ENCODE measurements around the gene SEPTIN6. TPM values are rescaled to one million over a fixed set of nuclear protein-coding genes. Genes with fewer than 3 reads are reported as not detected.
"Not testable (repeated sequence)": the region's sequence is repeated elsewhere in the genome, so short reads cannot be mapped to it uniquely, and the experiment has no call there.

SEPTIN6 gene
- total RNA-seq, 1 experiment from 2014 or later: 18.6 TPM

DNA sequence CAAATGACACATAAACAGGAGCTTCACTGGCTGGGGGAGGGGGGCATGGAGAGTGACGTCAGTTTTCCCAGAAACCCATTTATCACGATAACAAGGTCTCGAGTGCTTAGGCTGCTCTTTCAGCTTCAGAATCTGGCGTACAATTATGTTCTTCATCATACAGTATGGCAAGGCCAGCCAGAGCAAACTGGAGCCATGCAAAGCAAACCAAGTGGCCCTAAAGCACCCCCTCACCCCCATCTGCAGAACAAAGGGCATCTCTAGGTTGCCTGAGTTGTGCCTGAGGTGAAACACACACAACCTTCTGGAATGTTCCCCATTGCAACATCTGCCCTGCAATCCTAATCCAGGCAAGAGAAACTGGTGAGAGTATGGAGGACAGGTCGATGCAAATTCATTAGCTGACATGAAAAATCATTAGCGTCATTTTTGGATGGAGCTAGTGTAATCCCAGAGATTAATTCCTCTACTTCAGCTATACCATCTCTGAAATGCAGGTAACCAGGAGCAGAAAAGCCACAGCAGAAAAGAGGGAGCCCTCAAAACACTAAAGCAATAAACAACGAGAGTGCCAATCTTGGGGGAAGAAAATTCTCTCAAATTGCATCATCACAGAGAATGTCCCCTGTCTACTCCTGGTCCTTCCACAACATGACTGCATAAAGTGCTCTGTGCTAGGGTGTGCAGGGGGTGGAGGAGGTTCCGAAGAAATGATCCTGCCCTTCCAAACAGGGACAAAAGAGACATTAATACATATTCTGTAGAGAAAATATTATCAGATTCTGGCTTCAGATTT is 1.8 kb downstream of the SEPTIN6 start:
- no peak for DNase-seq (ENCODE audit: low read depth)

DNA sequence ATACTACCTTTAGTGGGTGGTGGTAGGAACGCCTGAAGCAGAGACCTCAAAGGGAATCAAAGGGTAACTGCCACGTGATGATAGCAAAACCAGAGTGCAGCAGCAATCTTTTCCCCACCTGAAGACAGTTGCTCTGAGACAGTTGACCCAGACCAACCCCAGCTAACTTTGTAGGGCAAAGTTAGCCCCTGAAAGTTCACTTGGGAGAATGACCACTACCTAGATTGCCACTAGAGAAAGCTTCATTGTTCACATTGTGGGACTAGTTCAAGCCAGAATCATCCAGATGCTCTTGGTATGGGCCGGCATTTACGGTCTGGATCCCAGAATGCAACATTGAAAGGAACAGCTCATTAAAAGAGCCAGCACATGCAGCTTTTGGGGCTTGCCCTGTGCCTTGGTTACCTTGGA is 4.1 kb downstream of the SEPTIN6 start:
- no peak for DNase-seq (ENCODE audit: low read depth)

DNA sequence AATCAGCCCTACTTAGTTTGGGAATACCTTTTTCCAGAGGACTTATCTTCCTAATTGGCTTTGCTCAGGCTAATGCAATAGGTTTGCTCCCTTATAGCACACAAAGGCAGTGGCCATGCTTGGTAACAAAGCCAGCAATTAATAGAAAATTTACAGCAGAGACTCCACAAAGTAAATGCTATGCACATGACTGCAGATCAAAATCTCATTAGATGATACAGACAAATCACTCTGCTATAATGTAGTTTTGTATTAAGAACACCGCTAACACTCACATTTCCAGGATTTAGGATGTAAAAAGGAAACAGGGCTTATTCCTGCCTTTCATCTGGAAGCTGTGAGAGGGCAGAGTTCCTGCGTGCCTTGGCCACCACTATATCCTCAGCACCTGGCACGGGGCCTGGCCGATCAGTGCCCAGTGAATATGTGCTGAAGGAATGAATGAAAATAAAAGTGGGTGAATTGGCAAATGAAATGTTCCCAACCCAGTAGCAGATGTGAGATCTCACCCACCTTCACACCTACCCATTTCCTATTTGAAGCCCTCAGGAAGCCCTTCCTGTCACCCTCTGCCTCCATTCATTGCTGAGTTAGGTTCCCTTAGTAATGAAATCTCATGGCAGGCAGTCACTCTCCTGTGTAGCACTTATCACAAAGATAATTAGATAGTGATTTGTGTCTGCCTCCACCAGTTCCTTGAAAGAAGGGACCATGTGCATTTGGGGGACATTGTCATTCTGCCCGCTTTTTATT is 5.1 kb downstream of the SEPTIN6 start:
- no peak for DNase-seq (ENCODE audit: low read depth)

DNA sequence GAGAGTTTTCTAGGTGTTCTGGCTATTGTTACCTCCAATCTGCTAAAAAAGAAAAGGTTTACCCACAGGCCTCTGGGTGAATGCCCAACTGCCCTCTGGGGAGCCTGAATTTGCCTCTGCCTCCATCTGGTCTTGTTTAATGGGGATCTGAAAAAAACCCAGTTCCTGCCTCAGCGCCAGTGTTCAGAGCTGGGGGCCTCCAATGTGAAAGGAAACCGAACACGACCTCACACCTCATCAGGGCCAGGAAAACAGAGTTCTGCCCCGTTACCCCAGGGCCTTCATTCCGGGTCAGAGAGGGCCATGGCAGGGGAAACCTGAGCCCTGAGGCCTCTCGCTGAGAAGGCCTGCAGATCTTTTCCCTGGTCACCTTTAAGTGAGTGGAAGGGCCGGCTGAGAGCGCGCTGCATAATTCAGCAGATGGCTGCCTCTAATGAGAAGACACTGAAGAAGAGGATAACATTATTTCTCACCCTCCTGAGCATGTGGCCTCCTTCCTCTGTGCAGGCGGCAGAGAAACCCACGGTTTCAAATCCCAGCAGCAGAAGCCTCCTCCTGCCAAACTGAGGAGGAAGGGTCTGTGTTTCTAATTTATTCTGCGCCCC is 6.8 kb downstream of the SEPTIN6 start:
- DNase-seq (ENCODE audit: low read depth): no peak

DNA sequence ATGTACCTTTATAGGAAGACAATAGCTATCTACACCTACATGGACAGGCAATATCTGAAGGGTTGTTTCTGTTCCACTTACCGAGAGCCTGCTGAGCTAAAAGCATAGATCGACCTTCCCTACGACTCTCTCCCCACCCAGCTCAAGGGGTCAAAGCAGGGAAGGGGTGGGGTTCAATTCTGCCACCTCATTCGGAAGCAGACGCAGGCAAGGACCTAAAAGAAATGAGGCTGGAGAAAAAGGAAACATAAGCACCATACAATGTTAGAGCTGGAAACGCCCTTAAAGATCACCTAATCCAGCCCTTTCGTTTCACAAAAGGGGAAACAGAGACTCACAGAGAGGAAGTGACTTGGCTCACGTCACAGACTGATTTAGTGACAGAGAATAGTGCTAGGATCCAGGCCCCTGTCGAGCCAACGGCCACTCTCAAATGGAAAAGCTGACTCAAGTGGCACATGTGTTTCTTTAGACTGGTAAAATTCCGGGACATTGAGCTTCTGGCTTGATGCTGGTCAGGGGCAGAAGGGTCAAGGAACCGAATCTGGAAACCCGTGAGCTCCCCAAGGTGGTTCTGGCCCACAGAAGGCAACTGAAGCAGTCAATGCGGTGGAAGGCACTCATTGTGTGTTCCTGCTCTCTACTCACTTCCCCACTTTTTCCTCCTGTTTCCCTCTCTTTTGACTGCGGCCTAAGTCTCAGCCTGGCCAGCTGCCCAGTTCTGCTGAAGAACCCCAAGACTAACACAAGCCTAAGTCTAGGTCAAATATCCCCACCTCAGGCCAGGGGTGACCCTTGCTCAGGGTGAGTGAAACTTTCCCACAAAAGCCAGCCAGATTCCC is 7.5 kb downstream of the SEPTIN6 start:
- no peak for DNase-seq (ENCODE audit: low read depth)

DNA sequence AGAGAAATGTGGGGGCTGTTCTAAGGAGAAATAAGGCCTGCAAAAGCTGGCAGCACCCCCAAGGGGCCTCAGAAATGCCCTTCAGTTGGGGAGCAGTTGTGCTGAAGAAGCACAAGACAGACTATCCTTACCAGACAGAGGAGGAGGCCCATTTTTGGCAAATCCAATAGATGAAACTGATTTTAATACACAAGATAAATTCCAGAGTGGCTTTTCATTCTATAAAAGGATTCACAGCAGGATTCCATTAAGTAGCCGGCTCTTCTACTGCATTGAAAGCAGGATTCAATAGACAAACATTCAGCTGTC is 8.1 kb downstream of the SEPTIN6 start:
- no peak for DNase-seq (ENCODE audit: low read depth)

DNA sequence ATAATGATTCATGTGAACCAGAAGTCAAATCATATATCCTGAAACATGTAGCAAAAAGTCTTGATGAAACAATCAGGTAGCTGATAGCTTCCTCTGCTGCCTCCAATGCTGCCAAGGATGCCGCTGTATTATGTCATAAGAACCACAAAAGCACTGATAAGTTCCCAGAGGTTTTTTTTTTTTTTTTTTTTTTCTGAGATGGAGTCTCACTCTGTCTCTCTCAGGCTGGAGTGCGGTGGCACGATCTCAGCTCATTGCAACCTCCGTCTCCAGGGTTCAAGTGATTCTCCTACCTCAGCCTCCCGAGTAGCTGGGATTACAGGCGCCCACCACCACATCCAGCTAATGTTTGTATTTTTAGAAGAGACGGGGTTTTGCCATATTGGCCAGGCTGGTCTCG is 8.7 kb downstream of the SEPTIN6 start:
- DNase-seq (ENCODE audit: low read depth): not testable (repeated sequence)

DNA sequence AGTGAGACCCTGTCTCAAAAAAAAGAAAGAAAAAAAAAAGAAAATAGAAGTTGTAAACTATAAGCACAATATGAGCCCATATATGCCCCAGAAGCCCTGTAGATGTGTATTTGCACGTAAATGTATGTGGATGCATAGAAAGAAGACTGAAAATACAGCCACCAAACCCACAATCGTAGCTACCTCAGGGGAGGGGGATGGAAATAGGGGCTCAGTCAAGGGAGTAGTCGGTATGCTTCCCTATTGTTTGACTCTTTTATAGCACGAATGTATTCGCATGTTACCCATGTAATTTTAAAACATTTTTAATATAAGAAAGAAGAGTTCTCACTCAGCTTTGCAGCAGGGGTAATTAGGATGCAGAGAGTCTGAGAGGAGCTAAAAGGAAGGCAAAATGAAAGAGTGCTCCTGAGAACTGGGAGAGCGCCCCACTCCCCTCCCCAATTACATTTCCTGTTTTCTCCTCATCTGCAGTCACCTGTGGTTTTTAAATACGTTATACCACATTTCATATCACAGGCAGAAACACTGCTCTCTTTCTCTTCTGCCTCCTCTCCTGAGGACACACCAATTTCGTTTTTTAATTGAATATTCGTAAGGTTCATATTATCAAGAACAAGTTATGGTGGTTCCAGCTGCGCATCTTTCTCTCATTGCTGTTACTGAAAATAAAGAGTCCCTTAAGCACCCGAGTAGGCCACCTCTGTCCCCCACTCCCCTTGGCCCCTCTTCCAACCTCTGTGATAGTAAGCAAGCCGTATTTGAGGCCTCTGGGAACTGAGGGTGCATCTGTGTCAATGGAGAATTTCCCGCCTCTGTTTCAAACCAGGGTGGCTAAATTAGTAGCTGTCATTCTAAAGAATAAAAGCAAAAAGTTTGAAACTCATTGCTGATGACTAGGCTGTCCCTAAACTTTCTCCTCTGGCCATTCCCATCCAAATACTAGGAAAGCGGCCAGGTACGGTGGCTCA is 10.7 kb downstream of the SEPTIN6 start:
- DNase-seq (ENCODE audit: low read depth): no peak

DNA sequence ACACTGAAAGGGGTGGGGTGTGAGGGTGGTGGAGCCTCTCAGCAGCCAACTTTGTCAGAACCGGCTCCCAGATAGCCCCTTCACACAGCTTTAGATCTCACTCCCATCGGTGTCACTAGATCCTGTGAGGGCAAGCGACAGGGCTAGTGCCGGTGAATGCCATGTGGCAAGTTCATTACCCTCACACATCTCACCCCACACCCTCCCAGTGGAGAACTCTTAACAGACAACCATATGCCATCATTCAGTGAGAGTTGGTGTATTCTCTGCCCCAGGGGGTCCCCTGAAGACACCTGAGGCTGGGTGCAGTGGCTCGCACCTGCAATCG is 15.3 kb downstream of the SEPTIN6 start:
- DNase-seq (ENCODE audit: low read depth): no peak

DNA sequence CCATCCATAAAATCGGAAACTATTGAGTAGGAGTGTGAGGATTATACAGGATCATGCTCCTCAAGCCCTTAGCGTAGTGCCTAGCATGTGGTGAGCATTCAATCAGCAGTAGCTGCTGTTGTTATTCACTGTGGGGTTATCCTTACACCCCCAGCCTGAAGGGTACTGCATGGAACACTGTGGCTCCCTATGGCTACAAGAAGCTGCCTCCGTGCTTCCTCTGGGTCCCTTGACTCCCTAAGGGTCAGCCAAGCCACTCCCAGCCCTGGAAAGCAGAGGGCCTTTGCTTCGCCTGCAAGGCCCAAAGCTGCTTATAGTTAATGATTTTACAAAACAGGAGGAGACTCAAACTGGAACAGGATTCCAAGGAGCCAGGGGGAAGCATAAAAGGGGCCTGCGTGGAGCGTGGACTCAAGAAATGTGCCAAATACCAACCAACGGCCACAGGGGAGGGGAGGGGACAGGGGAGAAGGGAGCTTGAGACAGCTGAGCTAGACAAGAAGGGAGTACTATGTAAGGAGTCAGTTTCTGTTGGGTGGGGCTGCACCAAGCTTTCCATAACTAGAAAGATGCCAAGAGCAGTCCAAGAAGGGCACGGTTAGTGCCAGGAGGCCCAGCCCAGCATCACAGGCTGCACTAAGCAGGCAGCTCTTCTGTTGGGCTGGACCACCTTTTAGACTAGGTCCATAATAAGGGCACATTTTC is 15.9 kb downstream of the SEPTIN6 start:
- no peak for DNase-seq (ENCODE audit: low read depth)

DNA sequence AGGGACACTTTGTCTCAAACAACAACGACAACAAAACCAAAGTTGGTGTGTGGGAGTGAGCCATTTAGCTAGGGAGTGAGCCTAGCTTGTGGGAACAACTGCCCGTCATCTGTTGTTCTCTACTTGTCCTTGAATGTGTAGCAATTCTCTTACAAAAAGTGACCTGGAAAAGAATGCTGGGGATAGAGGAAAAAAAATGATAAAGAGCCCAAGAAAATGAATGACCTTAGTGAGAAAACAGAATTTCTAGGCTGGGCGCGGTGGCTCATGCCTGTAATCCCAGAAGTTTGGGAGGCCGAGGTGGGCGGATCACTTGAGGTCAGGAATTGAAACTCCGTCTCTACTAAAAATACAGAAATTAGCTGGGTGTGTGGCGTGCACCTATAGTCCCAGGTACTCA is 19.6 kb downstream of the SEPTIN6 start:
- no peak for DNase-seq (ENCODE audit: low read depth)

DNA sequence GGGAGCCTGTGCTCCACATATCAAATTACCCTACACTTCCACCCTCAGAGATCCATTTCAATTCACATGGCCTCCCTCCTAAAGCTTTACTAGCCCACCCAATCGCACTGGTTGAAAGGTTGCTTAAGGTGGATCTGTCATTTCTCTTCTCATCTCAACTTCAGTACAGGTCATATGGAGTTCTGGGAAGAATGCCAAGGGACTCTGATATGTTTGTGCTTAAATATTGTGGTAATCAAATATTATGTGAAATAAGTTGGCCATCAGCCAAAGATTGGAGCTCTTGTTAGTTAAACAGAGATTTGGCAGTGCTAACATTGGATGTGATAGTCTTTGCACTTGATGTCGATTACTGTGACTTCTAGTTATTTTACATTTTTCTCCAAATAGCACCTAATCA is 20.5 kb downstream of the SEPTIN6 start:
- DNase-seq (ENCODE audit: low read depth): no peak

DNA sequence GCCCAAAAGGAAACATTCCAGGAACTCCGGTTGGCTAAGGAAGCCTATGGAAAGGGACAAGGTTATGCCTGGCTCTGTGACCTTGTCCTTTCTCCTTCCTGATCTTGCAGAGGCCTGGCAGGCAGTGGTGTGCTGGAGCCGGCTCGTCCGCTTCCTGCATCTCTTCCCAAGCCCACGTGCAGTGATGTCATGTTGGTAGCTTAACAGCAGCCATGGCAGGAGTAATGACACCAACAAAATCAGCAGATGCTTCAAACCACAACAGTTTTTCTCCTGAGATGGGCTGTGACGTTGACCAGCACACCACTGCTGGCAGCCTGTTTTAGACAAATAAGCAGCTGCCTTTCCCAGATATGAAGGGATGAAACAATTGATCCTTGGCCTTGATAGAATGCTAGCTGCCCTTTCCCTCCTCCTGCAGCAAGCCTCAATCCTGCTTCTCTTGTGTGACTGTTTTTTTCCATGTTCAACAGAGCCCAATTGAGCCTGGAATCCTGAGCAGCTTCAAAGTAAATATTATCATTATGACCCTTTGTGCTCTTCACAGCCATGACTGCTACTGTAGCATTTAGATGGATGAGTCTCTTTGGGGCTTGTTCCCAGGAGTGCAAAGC is 23.4 kb downstream of the SEPTIN6 start:
- peak; percentile 59 for DNase-seq (ENCODE audit: low read depth)

DNA sequence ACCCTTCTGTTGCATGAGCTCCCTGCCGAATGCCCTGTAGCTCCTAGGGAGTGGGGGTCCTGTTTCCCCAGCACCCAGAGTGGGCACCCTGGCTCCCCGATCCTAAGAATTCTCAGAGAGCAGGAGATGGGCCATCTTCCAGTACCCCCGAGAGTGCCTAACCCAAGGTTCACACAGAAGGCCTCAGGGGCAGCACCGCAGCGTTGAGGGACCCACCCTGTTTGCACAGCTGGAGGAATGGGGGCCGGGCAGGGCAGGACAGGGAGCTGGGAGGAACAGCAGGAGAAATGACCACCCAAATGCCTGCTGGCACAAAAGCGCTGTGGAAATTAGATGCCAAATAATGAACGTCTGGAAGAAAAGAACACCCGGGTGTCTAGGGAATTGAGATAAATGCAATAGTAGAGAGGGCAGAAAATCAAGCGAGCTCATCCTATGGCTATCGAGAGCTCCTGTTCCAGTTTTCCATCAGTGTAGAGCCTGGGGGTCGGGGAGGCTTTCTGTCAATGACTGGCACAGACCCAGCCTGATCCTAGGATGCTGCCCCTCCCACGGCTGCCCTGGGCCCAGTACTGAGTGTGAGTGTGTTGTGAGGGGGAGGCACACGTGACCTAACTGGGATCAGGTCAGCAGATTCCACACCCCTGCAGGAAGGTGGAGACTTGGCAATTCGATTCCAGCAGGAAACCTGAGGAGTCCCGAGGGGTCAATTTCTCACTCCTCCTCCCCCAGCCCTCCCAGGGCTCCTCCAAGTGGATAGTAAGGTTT is 25.7 kb downstream of the SEPTIN6 start:
- no peak for DNase-seq (ENCODE audit: low read depth)

DNA sequence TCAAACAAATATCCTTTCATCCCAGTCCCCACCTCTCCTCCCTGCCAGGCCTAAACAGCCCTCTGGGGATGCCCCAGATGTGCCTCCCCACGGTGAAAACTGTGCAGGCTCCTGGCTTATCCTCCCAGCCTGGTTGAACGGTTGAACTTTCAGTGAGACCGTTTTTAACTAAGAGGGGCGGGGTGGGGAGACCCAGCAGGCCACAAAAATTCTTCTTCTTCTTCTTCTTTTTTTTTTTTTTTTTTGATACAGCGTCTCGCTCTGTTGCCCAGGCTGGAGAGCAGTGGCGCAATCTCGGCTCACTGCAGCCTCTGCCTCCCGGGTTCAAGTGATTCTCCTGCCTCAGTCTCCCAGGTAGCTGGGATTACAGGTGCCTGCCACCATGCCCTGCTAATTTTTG is 28.1 kb downstream of the SEPTIN6 start:
- DNase-seq (ENCODE audit: low read depth): not testable (repeated sequence)

DNA sequence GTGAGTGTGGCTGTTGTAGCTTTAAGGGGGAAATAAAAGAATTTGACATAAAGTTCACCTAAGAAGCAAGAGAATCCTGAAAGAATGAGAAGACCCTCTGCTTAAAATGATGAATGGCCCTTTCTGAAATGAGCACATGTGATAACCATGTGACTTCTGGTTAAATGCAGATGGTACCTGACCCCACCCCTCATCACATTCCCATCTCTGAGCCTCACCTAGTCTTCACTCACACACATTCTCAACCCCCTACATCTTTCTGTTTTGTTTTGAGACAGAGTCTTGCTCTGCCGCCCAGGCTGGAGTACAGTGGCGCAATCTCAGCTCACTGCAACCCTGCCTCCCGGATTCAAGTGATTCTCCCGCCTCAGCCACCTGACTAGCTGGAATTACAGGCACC is 31.5 kb downstream of the SEPTIN6 start:
- no peak for DNase-seq (ENCODE audit: low read depth)

DNA sequence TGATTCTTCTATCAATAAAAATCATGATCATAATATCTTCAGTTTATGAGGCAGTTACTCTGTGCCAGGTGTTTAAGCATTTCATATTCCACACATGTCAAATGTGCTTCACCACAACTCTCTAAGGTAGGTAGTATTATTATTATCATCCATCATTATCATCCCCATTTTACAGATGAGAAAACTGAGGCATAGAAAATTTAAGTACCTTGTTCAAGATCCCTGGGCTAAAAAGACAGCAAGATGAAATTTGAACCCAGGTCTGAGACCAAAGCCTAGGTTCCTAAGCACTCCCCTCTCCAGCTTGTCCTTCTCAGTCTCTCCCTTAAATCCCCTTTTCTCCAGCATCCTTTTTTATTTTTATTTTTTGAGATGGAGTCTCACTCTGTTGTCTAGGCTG is 33.4 kb downstream of the SEPTIN6 start:
- DNase-seq (ENCODE audit: low read depth): no peak

DNA sequence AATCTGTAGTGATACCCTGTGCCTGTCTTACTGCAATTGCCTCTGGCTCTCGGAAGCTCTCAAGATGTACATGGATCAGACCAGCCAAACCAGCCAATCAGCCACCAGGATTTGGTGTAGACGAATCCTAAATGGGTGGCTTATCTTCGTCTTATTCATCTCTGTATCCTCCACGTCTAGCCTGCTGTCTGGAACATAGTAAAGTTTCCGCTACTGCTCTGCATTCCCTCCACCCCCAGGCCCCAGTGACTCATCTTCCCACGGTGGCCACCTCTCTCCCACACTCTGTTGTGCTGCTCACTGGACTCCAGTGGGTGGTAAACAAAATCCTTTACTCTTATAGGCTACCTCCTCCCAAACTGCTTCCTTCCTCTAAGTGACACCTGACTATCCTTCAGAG is 37.8 kb downstream of the SEPTIN6 start:
- peak; percentile 58 for DNase-seq (ENCODE audit: low read depth)

DNA sequence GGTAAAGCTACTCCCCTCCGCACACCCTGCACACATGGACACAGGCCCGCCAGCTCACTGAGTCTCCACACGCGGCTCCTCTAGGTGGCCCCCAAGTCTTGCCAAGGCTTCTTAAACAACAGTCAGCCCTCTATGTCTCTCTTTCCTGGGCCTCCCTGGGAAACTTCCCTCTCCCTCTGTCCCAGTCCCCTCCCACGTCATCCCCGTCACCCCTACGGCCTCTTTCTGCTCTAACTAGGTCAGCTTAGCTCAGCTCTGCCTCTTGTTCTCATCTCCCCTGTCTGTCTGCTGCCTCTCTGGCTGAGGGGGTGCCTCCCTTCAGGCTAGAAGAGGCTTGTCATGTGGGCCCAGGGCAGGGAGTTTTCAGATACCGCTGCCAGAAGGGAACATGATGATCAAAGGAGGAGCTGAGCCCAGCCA is 38.8 kb downstream of the SEPTIN6 start:
- DNase-seq (ENCODE audit: low read depth): no peak

Data from LHCN-M2 (cell line).